ENCODE data around the gene PRKACA.

Gene PRKACA

DNA sequence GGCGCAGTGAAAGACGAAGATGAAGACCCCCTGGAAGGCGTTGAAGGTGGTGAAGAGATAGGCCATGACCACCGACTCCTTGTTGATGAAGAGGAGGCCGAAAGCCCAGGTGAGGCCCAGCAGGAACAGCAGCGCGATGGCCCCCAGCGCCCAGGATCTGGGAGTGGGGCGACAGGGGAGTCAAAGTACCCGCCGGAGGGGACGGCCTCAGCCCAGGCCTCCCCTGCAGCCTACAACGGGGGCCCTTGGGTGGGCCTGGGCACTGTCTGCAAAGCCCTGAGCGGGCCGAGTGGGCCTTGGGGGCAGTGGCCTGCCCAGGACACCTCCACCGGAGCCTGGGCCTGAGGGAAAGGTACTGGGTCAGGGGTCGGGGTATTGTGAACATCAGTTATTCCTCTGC is 37.8 kb upstream of the PRKACA start:
- TF ChIP-seq, protein P1, sequence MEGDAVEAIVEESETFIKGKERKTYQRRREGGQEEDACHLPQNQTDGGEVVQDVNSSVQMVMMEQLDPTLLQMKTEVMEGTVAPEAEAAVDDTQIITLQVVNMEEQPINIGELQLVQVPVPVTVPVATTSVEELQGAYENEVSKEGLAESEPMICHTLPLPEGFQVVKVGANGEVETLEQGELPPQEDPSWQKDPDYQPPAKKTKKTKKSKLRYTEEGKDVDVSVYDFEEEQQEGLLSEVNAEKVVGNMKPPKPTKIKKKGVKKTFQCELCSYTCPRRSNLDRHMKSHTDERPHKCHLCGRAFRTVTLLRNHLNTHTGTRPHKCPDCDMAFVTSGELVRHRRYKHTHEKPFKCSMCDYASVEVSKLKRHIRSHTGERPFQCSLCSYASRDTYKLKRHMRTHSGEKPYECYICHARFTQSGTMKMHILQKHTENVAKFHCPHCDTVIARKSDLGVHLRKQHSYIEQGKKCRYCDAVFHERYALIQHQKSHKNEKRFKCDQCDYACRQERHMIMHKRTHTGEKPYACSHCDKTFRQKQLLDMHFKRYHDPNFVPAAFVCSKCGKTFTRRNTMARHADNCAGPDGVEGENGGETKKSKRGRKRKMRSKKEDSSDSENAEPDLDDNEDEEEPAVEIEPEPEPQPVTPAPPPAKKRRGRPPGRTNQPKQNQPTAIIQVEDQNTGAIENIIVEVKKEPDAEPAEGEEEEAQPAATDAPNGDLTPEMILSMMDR (IDR thresholded peaks at IDR 0.05; ENCODE audit: insufficient read depth, missing control alignments): no peak
- DNase-seq (ENCODE audit: insufficient read length, low spot score) (no peak), FAIRE-seq (no peak)

DNA sequence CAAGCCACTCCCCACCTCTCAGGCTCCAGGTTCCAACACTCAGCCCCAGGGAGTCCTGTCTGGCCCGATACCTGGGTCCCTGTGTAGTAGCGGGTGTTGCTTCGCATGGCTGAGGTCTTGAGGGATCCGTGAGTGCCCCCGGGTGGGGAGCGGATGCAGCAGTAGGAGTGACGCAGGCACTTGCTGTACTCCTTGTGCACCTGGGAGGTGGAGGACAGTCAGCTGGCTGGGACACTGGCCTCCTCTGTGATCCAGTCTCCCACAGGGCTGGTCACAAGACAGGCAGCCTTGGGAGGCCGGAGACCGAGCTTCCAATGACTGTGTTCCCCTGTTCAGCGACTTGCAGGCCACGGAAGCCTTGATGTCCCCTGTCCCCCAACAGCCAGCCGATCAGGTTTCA is 35.2 kb upstream of the PRKACA start:
- TF ChIP-seq, protein P1 (IDR thresholded peaks at IDR 0.05; ENCODE audit: insufficient read depth, missing control alignments): no peak
- DNase-seq (ENCODE audit: insufficient read length, low spot score) (no peak), FAIRE-seq (no peak)

GRCh38 chr19:14150770-14151661 is 33.5 kb upstream of the PRKACA start:
- FAIRE-seq: no peak
- TF ChIP-seq, protein P1 (IDR thresholded peaks at IDR 0.05; ENCODE audit: insufficient read depth, missing control alignments): no peak
- no peak for DNase-seq (ENCODE audit: insufficient read length, low spot score)

- peak; percentile 81 for DNase-seq (ENCODE audit: insufficient read length, low spot score)
- FAIRE-seq: no peak
- TF ChIP-seq, protein P1 (IDR thresholded peaks at IDR 0.05; ENCODE audit: insufficient read depth, missing control alignments): no peak
Observed at GRCh38 chr19:14150041-14150769, 32.6 kb upstream of the PRKACA start.

DNA sequence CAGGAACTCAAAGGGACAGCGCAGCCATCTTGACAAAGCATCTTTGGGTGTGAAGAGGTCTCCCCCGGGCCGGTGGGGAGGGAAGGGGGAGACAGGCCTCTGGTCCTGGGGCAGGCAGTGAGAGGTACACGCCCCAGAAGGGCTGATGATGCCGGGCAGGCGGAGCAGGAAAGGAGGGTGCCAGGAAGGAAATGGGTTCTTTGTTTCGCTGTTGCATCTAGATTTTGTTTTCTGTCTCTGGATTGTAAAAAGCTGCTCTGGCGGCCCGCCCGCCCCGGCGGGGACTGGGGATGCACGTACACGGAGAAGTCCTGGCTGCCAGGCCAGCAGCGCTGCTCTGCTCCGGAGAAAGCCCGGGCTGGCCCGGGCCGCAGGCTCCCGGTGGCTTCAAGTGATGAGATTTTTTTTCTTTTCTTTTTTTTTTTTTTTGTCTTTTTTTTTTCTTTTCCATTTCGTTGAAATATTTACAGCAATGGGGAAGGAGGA is 32.0 kb upstream of the PRKACA start:
- TF ChIP-seq, protein P1 (IDR thresholded peaks at IDR 0.05; ENCODE audit: insufficient read depth, missing control alignments): no peak
- DNase-seq (ENCODE audit: insufficient read length, low spot score) (no peak), FAIRE-seq (no peak)

GRCh38 chr19:14148751-14149410 is 31.3 kb upstream of the PRKACA start:
- DNase-seq (ENCODE audit: insufficient read length, low spot score) (no peak), FAIRE-seq (no peak)
- TF ChIP-seq, protein P1 (IDR thresholded peaks at IDR 0.05; ENCODE audit: insufficient read depth, missing control alignments): no peak
